Measurements from ENCODE around the gene IGF1R.

- TF ChIP-seq CTCF (IDR thresholded peaks at IDR 0.05) (no peak), POLR2AphosphoS5 (IDR thresholded peaks at IDR 0.05) (no peak), POLR2A (IDR thresholded peaks at IDR 0.05) (no peak)
Measured at GRCh38 chr15:98794748-98795147, 146.4 kb downstream of the IGF1R start.
